Kidney capillary endothelial cell (primary cell): Measurements from ENCODE around the gene FSHB.
"Not testable (repeated sequence)": the region's sequence is repeated elsewhere in the genome, so short reads cannot be mapped to it uniquely, and the experiment has no call there.

Experiments
- DNase-seq: peaks from one replicate; pipeline ENCODE4 v3.0.0-alpha.2; 2018; ENCODE audit warnings: low spot score

Gene FSHB

GRCh38 chr11:30268638-30269037, 37.8 kb downstream of the FSHB start:
- not testable (repeated sequence) for DNase-seq

GRCh38 chr11:30270671-30271070, 39.9 kb downstream of the FSHB start:
- DNase-seq: no peak

- no peak for DNase-seq
Observed at GRCh38 chr11:30277176-30277575, 46.4 kb downstream of the FSHB start.

- no peak for DNase-seq
Observed at GRCh38 chr11:30279796-30280195, 49.0 kb downstream of the FSHB start.

- DNase-seq: no peak
Observed at GRCh38 chr11:30281476-30282288, 50.9 kb downstream of the FSHB start.

- no peak for DNase-seq
Observed at GRCh38 chr11:30282289-30282631, 51.4 kb downstream of the FSHB start.
